Activated T-cell treated with anti-CD3 and anti-CD28 coated beads for 48 hours (primary cell): ENCODE measurements around the gene RPUSD2.

Experiments used
- DNase-seq: peaks from one replicate; pipeline ENCODE4 v3.0.0-alpha.2; 2020; ENCODE audit warnings: low read depth

Gene RPUSD2, protein sequence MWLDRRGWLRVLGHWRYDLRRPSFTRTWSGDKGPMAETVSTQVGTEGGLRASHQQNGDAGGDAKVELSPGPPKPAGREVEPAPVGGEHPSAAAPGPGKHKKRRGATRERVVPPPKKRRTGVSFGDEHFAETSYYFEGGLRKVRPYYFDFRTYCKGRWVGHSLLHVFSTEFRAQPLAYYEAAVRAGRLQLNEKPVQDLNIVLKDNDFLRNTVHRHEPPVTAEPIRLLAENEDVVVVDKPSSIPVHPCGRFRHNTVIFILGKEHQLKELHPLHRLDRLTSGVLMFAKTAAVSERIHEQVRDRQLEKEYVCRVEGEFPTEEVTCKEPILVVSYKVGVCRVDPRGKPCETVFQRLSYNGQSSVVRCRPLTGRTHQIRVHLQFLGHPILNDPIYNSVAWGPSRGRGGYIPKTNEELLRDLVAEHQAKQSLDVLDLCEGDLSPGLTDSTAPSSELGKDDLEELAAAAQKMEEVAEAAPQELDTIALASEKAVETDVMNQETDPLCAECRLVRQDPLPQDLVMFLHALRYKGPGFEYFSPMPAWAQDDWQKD

DNA sequence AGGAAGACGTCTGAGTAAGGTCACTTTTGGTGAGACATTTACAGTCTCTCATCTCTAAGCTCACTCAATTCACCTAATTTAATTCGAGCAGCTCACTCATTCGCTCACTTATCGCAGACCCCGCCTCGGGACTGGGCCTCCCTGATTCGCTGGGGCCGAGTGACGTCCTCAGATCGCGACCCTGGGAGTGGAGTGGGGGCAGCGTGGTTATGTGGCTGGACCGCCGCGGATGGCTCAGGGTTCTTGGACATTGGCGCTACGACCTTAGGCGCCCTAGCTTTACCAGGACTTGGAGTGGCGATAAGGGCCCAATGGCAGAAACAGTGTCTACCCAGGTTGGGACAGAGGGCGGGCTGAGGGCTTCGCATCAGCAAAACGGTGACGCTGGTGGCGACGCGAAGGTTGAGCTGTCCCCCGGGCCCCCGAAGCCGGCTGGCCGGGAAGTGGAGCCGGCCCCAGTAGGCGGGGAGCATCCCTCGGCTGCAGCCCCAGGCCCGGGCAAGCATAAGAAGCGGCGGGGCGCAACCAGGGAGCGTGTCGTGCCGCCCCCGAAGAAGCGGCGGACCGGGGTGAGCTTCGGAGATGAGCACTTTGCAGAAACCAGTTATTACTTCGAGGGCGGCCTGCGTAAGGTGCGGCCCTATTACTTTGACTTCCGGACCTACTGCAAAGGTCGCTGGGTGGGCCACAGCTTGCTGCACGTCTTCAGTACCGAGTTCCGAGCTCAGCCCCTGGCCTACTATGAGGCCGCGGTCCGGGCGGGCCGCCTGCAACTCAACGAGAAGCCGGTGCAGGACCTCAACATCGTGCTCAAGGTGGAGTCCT lies at the start of gene RPUSD2:
Gene RPUSD2, plus strand, starts transcription at position 171 of the 825 bp plus-strand sequence. Its CDS starts 39 bp downstream, at position 210.
- DNase-seq, result peak; percentile 90

DNA sequence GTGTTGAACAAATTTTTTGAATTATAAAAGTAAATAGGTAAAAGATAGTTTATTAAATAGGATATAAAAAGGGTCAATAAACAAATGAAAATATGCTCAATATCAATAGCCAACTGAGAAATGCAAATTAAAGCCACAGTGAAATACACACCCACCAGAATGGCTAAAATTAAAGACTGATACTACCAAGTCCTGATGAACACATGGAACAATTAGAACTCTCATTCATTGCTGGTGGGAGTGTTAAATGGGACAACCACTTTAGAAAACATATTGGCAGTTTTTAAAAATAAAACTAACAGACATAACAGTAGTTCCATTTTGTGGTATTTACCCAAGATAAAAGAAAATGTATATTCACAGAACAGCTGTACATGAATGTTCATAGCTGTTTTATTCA lies 45.5 kb upstream of the RPUSD2 start:
- DNase-seq, result no peak

DNA sequence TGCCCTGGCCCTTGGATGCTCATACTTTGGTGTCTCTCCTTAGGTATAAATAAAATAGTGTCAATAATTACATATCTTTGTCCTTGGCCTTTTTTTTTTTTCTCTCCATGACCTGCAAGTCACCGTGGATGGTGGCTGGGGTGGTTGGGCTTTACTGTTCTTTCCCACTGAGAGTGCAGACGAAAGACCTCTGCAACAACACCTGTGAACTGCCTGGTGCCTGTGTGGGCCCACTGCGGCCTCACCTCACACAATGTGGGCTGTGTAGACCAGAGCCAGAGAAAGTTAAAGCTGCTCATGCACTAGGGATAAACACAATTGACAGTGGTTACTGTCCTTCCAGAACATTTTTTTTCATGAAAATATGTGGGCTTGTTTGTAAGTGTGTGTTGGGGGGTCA lies 43.2 kb upstream of the RPUSD2 start:
- no peak for DNase-seq

DNA sequence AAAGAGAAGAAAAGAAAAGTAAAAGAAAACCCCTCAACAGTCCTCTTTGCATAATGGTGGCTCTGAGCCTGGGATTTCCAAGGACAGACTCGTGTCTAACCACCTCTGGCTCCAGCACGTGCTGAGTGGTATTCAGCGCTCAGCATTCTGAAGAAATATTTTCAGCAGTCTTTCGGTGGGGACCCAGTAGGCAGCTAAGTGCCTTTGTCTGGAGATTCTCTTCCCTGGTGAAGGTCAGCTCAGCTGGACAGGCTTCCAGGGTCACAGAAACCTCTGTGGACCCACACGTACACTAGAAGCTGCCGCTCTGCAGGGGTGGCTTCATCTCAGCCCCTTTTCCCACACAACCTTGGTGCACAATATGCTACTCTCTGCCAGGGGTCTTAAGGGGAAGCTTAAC lies 40.3 kb upstream of the RPUSD2 start:
- no peak for DNase-seq

DNA sequence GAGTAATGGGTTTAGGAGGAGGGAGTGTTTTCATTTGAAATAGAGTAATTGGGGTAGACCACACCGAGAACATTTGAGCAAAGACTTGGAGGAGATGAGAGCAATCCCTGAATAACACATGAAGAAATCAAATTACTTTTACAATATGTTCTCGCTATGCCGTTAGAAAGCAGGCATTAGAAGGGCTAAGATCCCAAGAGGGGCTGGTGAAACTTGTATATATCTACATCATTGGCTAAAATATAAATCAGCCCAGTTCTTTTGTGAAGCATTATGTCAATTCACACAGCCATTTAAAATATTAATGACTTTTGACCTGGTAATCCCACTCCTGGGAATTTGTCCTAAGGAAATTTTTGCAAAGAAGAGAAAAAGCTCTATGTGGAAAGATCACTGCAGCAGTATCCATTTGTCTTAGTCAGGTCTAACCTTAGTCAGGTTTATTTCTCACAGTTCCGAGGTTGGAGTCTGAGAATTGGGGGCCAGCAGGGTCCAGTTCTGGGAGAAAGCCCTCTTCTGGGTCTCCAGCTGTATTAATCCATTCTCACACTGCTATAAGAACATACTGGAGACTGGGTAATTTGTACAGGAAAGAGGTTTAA lies 35.2 kb upstream of the RPUSD2 start:
- DNase-seq, result no peak

DNA sequence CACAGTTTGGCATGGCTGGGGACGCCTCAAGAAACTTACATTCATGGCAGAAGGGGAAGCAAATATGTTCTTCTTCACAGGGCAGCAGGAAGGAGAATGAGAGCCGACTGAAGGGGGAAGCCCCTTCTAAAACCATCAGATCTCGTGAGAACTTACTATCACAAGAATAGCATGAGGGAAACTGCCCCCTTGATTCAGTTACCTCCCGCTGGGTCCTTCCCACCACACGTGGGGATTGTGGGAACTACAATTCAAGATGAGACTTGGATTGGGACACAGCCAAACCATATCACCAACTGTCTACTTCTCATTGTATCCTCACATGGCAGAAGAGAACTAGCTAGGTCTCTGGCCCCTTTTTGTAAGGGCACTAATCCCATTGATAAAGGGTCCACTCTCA lies 34.7 kb upstream of the RPUSD2 start:
- no peak for DNase-seq

DNA sequence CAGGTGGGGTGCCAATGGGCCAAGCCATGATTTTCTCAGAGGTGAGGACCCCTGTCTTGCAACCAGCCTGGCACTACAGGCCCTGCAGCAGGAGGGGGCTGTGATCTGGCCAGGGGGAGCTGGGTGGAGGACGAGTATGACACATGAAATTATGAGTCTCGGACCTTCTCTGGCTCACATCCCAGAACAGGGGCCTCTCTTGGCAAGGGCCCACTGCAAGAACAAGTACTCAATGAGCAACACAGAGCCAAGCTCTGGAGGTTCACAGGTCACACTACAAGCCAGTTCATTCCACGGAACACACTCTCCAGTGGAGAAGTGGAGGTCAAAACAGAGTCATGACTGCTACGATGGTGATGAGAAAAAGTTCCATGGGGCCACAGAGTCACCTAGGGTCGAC lies 32.6 kb upstream of the RPUSD2 start:
- no peak for DNase-seq

DNA sequence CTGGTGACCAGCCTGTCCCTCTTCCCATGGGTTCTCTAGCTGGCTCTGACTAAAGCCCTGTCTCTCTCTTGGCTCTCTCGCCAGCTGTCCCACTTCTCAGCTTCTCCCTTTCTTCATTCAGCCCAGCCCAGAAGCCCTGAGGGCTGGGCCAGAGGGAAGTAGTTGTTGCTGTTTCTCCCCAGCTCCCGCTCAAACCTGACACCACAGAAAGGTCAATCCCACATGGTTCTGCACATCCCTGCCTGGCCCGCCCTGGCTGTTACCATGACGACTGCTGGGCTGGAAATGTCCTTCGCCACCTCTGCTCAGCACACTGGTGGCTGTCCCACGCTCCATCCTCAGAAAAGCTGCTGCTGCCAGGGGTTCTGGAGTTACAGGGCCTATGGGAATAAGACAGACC lies 30.1 kb upstream of the RPUSD2 start:
- DNase-seq, result no peak

DNA sequence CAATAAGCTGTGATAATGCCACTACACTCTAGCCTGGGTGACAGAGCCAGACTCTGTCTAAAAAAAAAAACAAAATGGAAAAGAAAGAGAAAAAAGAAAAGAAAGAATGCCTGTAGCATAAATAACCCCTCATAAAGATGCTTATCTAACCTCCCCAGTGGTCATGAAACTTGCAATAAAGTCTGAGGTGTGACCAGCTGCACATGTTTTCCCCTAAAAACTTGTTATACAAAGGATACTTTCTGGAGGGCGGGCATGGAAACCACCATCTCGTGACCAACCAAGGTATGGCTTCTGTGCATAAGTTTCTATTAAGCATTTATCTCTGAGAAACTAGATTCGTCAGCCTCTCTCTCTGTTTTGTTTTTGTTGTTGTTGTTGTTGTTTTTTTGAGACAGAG lies 26.0 kb upstream of the RPUSD2 start:
- DNase-seq, result no peak

DNA sequence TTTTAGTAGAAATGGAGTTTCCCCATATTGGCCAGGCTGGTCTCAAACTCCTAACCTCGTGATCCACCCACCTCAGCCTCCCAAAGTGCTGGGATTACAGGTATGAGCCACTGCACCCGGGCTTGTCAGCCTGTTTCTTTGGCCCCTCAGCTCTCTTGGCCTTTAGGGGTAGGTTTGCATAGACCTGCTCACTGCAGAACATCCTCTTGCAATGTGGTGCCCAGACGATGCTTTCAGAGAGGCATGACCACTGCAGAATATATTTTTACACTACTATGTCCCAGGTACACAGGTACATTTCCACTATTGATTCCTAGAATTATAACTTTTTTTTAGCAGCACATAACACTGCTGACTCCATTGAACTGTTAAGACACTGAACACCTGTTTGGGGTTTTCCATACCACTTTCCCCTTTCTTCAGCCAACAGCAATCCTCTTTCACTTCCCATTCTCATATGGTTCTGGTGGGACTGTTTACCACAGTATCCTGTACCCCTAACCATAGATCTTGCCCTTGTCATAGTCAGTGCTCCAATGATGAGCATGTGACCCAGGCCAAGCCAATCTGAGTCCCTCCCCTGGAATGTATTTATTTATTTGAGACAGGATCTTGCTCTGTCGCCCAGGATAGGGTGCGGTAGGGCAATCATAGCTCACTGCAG lies 25.3 kb upstream of the RPUSD2 start:
- DNase-seq, result no peak

DNA sequence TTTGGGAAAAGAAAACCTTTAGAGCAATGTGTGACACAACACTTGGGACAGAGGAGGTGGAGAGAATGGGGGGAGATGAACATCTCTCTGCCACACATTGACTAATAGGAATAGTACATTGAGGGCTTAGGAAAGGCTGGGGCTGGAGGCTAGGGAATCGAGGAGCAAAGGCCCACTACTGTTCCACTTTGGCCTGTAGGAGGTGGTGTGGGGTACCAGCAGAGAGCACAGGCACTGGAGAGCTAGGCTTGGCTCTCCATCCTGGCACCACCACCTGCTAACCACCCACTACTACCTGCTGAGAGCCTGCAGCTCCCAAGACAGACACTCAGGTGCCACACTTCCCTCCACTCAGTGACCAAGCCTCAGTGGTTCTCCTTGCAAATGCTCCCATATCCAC lies 23.6 kb upstream of the RPUSD2 start:
- DNase-seq, result no peak

DNA sequence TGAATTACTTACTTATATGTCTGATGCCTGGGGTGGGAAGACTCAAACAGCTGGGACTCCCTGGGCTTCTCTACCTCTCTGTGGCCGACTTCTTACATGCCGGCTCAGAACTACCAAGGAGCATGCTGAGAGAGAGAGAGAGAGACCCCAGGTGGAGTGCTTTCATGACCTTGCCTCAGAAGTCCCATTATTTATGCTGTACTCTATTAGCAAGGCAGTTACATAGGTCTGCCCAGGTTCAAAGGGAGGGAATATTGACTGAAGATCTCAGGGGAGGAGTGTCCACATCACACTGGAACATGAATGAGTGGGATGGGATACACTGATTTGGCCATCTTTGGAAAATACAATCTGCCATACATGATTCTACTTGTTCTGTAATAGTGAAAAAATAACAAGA lies 20.5 kb upstream of the RPUSD2 start:
- no peak for DNase-seq

DNA sequence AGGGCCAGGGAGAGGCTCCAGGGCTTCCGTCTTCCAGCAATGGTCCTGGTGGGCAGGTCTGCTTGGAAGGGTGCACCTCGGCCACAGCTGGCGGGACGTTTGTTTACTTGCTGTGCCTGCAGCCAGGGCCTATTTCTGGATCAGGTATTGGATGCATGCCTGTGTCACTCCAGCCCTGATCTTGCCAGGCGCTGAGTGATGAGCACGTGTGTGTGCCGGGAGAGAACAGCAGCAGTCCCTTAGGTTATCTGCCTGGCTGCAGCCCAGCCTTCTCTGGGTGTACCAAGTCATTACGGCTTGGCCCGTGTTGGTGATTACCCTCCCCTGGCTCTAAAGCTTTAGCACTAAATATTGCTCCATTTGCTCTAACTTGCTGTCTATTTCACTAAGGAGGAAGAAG lies 19.2 kb upstream of the RPUSD2 start:
- DNase-seq, result no peak

DNA sequence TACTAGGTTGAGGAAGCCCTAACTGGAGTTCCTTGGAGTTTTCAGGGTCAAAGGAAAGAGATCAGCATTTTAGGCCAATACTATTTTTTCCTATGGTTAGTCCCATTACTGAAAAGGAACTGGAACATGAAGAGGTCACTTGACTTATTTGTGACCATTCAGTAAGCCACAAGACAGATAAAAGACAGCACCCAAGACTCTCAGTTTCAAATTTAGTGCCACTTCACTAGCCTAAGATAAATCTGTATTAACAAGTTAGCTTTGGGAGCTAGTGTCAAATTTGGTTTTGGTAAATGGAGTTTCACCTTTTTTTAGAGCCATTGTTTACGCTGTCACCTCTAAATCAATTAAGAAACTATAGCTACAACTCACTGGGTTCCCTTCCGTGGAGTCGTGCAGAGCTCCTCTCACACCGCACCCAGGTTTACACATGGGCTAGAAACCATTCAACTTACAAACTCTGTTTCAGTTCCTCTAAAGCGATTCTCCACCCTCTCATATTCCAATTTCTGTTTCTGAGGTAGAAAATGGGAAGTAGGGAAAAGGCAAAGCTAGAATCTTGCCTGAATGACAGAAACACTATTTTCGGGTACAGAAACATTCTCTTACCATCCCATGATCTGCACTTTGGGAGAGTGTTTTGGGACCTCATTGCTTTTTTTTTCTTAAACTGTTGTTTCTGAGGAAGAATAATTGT lies 18.6 kb upstream of the RPUSD2 start:
- DNase-seq, result no peak

DNA sequence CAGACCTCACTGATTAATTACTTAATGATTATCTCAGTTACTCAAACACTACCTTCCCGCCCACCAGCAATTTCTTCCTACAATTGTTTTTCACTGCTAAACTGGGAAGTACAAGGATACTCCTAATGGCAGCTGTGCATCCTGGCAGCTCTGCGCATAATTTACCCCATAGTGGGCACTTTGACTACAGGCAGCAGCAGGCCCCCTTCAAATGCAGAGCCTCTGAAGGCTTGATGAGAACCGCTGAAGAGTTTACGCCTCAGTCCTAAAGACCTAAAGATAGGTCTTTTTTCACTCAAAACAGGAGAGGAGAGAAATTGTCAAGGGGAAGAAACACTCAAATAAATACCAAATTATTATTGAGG lies 15.0 kb upstream of the RPUSD2 start:
- DNase-seq, result no peak

DNA sequence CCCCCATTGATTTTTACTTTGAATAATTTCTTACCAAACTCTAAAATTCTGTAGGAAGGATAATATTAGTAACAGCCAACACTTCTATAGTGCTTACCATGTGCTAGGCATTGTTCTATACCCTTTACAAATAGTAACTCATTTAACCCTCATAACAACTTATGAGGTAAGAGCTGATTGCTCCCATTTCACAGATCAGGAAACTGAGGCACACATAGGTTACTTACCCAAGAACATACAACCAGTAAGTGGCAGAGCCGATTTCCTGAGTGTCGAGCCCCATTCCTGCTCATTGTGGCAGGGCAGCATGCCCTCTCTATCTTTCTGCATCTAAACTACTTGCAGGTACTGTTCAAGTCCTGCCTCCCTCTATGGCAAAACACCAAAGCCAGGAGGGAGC lies 13.2 kb upstream of the RPUSD2 start:
- no peak for DNase-seq

DNA sequence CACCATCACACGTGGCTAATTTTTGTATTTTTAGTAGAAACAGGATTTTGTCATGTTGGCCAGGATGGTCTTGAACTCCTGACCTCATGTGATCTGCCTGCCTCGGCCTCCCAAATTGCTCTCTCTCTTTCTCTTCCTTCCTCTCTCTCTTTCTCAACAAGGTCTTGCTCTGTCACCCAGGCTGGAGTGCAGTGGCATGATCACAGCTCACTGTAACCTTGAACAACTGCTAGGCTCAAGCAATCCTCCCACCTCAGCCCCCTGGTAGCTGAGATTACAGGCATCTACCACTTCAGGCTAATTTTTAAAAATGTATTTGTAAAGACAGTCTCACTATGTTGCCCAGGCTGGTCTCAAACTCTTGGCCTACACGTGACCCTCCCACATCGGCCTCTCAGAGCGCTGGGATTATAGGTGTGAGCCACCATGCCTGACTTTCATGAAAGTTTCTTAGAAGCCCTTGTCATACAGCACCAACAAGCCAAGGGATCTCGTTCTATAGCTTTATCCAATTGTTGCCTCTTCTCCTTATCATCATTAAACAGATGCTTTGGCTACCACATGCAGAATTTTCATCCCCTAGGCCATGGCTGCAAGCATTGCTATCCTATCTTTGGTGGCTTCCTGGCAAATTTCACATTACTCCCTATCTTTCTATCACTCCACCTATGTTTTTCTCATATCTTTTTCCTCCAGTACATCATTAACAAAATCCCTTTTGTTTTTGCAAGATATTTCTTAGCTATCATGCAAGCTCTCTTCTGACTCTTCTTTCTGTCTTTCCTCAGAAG lies 10.0 kb upstream of the RPUSD2 start:
- no peak for DNase-seq

DNA sequence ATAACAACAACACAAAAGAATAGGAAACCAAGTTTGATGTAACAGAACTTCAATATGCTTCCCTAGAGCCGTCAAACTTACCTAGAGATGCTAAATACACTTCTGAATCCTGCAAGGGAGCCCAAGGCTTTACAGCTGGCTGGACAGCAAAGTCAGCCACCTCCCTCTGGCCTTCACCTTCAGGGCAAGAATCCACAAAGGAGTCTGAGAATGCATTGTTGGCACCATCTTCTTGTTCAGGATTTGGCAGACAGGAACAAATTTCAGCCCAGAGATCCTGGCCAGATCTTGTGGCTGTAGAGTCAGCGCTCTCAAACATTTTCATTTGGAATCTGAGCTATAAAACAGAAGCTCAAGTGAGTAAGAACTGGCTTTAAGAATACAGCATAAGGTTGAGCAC lies 6.4 kb upstream of the RPUSD2 start:
- DNase-seq, result no peak

DNA sequence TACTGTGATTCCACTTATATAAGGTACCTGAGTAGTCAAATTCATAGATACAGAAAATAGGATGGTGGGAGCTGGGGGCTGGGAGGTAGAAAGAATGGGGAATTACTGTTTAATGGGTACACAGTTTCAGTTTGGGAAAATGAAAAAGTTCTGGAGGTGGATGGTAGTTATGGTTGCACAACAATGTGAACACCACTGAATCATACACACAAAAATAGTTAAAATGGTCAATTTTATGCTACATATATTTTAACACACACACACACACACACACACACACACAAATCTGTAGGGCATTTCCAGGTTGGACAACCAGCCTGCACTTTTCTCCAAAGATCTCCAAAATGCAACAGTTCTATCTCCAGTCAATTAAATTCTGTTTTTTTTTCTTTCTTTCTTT lies 5.7 kb upstream of the RPUSD2 start:
- no peak for DNase-seq

DNA sequence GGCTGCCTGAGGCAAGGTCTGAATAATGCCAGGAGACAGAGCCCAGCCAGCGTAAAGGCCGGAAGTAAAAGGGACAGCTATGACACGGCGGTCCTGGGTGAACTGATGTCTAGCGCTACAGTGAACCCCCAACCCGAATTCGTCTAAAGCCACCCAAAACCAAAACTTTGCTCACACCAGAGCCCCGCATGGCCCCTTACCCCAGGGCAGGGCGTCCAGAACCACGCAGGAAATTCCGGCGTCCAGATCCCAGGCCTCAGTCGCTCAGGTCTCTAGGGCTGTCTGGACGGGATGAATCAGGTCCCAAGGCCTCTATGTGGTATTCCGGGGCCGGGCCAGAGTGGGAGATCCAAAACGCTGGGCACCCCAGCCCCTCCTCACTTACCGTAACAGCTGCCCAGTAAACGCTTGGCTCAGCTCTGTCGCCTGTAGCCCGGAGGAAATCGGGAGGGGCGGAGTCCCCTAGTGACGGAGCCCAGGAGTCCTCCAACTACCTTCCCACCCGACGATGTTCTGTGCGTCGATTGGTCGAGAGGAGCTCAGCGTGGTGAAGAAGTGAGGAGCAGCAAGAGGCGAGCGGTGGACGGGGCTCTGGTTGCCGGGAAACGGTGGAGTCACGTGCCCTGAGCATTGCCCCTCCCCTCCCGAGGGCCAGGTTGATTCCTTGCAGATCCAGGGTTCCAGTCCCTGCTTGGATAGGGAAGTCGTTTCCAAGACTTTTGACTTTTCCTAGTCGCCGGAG lies 4.3 kb upstream of the RPUSD2 start, which contains the start of gene CCDC32:
Gene CCDC32, minus strand, starts transcription at position 452 of the 742 bp plus-strand sequence. CDS start 2,027 bp downstream, outside the sequence.
- DNase-seq, result peak; percentile 90
